Sigmoid colon (tissue), 7 donors: ENCODE results near the gene DYRK1A. TPM values are rescaled to one million over a fixed set of nuclear protein-coding genes. Genes with fewer than 3 reads are reported as not detected.
A peak's percentile ranks its signal among the peaks of the same experiment; 100 is the strongest.

Experiments used
- DNase-seq: peaks from one replicate; pipeline ENCODE4 v3.0.0-alpha.2; 2019
- H3K27ac ChIP-seq, 4 donors: fragments of 200-600 bp; sonication (generic); one replicate each; pipeline ENCODE4 v1.5.1; 2016 to 2019; ENCODE audit warnings: mild to moderate bottlenecking in 1 of 4
- H3K27me3 ChIP-seq, 3 donors: fragments of 200-600 bp; sonication (generic); one replicate each; pipeline ENCODE4 v1.5.1; 2019; ENCODE audit warnings: mild to moderate bottlenecking in 1 of 3
- H3K36me3 ChIP-seq, 4 donors: fragments of 200-600 bp; sonication (generic); one replicate each; pipeline ENCODE4 v1.5.1; 2016 to 2019
- H3K4me1 ChIP-seq, 4 donors: fragments of 200-600 bp; sonication (generic); one replicate each; pipeline ENCODE4 v1.5.1; 2017 to 2019
- H3K4me3 ChIP-seq, 4 donors: fragments of 200-600 bp; sonication (generic); one replicate each; pipeline ENCODE4 v1.5.1; 2017 to 2019; ENCODE audit warnings: mild to moderate bottlenecking in 2 of 4, moderate library complexity in 1 of 4
- H3K9me3 ChIP-seq, 4 donors: fragments of 200-600 bp in 3 of 4; sonication (generic) in 3 of 4; one replicate each; pipeline versions ENCODE4 v1.5.1 to v1.6.1; 2013 to 2019
- CTCF ChIP-seq, 4 experiments: fragments of 450-650 bp in 3 of 4; fragments of 200-600 bp in 1 of 4; IDR thresholded peaks; one replicate each; pipeline ENCODE4 v1.5.1; 2016 to 2019; ENCODE audit warnings: antibody characterized with exemption in 4 of 4, mild to moderate bottlenecking in 3 of 4, moderate library complexity in 2 of 4
- EP300 ChIP-seq, 4 donors: sonication (generic); formaldehyde crosslinking; IDR thresholded peaks; one replicate each; pipeline ENCODE4 v1.6.1; 2017; ENCODE audit warnings: antibody characterized with exemption in 4 of 4
- POLR2A ChIP-seq, 2 donors: fragments of 450-650 bp; IDR thresholded peaks; one replicate each; pipeline ENCODE4 v1.6.1; 2016; ENCODE audit warnings: antibody characterized with exemption in 2 of 2, mild to moderate bottlenecking in 2 of 2, moderate library complexity in 2 of 2
- POLR2AphosphoS5 ChIP-seq, 4 donors: sonication (generic); formaldehyde crosslinking; IDR thresholded peaks; one replicate each; pipeline ENCODE4 v1.6.1; 2017; ENCODE audit warnings: antibody characterized with exemption in 4 of 4
- WGBS, 2 donors: extraction: QIAGEN DNeasy Blood & Tissue Kit; methylation state at CpG; one replicate each; pipeline ENCODE4 v1.1.7; 2013; 5-methylcytosine and 5-hydroxymethylcytosine counted together
- intact Hi-C: fragments of 100-400 bp; cut with DNase I; formaldehyde crosslinking; loops from one replicate; pipeline ENCODE4 v1.15.1; 2023
- polyA plus RNA-seq, 3 donors: library from polyadenylated mRNA; stranded (reverse); fragments of 200-250 nt; gene quantifications; one replicate each; pipeline ENCODE4 v1.2.3, GENCODE V29; 2013
- total RNA-seq, 4 donors: library from RNA; depleted of rRNA; stranded (reverse); fragments of >200 nt; gene quantifications; one replicate each; pipeline ENCODE4 v1.1.0, GENCODE V29; 2016
- donor health status: healthy with polysubstance abuse.
- donor health status: Bipolar disorder and iron deficiency.
- donor health status: healthy.

Gene DYRK1A
- total and polyA plus RNA-seq, 7 donors: 11.4 to 74.1 (median 62.9) TPM

DNA sequence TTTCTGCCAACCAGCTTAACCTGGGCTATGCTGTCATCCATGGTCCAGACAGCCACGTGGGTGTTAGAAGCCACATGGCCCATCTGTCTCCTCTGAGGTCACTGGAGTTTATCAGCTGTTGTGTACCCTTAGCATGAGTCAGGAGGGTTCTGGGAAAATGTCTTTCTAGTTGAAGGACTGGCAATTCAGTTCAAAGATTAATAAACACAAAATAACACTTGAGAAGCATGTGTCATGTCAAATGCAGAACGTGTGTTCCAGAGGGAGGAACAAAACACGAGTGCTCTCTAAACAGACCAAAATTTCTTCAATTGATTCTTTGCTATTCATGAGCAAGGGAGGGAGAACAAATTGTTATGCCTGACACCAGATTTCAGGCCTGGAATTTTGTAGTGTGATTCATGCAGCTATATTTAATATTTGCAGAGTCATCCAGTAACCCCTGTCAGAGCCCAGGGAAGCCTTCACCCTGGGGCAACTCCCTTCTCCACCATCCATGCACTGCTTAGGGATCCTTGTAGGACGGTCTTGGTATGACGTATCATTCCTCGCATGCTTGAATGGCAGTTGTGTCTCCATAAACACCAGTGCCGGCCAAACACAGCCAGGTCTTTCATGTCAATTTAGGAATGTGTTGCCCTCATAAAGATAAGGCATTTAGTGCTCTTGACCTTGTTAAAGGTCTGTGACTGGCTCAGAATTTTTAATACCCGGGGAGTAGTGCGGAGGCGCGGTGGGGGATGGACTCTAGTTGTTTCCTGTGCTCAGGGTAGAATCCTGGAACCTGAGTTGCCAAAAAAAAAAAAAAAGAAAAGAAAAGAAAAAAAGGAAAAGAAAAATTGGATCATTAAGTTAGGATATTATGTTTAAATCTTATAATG is 27.7 kb upstream of the DYRK1A start:
- Histone ChIP-seq H3K27ac (peak overlapping the region; percentile 52 to 88 (median 80)), H3K36me3 (no peaks in the 10 kb centered on the region), H3K27me3 (no peaks in the 10 kb centered on the region), H3K4me3 (peak overlapping the region in 2 of 4 donors; percentile 6 to 15), H3K4me1 (peaks cover 0 to 21% (median 16%) of the 10 kb centered on the region in 4 donors), H3K9me3 (no peaks in the 10 kb centered on the region)
- intact Hi-C loops: no loop called here
- WGBS, 2 donors: 18 to 43% methylated on average over 11 of the region's 11 CpGs
- DNase-seq: peak; percentile 71
- TF ChIP-seq EP300 (IDR thresholded peaks at IDR 0.05): peak in 3 of 4 donors; percentile 31 to 46 (median 36)
- peak; percentile 18 to 54 (median 44) for TF ChIP-seq POLR2AphosphoS5 (IDR thresholded peaks at IDR 0.05)
- TF ChIP-seq CTCF (IDR thresholded peaks at IDR 0.05): no peak

- WGBS, 2 donors: 37 to 49% methylated on average over 1 of the region's 1 CpG
- Histone ChIP-seq H3K36me3 (no peaks in the 10 kb centered on the region), H3K9me3 (no peaks in the 10 kb centered on the region), H3K27me3 (no peaks in the 10 kb centered on the region), H3K4me1 (peaks cover 0 to 21% (median 16%) of the 10 kb centered on the region in 4 donors), H3K4me3 (no peak overlapping the region), H3K27ac (peak overlapping the region; percentile 52 to 88 (median 80))
- intact Hi-C loops: no loop called here
- DNase-seq: no peak
- TF ChIP-seq POLR2AphosphoS5 (IDR thresholded peaks at IDR 0.05) (peak in 3 of 4 donors; percentile 7 to 32 (median 28)), CTCF (IDR thresholded peaks at IDR 0.05) (no peak)
Measured at GRCh38 chr21:37339552-37339939, 27.0 kb upstream of the DYRK1A start.

- no peaks in the 10 kb centered on the region for H3K27me3 ChIP-seq
- TF ChIP-seq POLR2A (IDR thresholded peaks at IDR 0.05): no peak
- TF ChIP-seq CTCF (IDR thresholded peaks at IDR 0.05): no peak
- TF ChIP-seq EP300 (IDR thresholded peaks at IDR 0.05): no peak
- TF ChIP-seq POLR2AphosphoS5 (IDR thresholded peaks at IDR 0.05): no peak
- WGBS, 2 donors: 76 to 79% methylated on average over 8 of the region's 8 CpGs
- H3K9me3 ChIP-seq: no peaks in the 10 kb centered on the region
- DNase-seq: no peak
- H3K27ac ChIP-seq: peak overlapping the region in 2 of 4 donors; percentile 11 to 15
- H3K4me3 ChIP-seq: no peak overlapping the region
- intact Hi-C loops: loop anchor here (1.0 to 2.0 kb wide), 2 partner anchors 23 to 75 kb away; partner anchors contain the start of gene VPS26C
- peaks cover 0 to 21% (median 16%) of the 10 kb centered on the region in 4 donors for H3K4me1 ChIP-seq
- no peaks in the 10 kb centered on the region for H3K36me3 ChIP-seq
Measured at GRCh38 chr21:37341254-37341960, 25.2 kb upstream of the DYRK1A start.

DNA sequence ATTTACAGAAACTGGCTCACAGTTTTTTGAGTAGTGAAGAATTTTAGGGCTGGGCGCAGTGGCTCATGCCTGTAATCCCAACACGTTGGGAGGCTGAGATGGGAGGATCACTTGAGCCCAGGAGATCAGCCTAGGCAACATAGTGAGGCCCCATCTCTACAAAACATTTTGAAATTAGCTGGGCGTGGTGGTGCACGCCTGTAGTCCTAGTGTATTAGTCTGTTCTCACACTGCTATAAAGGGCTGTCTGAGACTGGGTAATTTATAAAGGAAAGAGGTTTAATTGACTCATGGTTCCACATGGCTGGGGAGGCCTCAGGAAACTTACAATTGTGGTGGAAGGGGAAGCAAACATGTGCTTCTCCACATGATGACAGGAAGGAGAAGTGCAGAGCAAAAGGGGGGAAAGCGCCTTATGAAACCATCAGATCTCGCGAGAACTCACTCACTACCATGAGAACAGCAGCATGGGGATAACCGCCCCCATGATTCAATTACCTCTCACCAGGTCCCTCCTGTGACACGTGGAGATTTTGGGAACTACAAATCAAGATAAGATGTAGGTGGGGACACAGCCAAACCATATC is 24.4 kb upstream of the DYRK1A start:
- WGBS, 2 donors: 76 to 84% methylated on average over 9 of the region's 9 CpGs
- TF ChIP-seq EP300 (IDR thresholded peaks at IDR 0.05) (no peak), POLR2AphosphoS5 (IDR thresholded peaks at IDR 0.05) (no peak), POLR2A (IDR thresholded peaks at IDR 0.05) (no peak), CTCF (IDR thresholded peaks at IDR 0.05) (no peak)
- no peaks in the 10 kb centered on the region for H3K27me3 ChIP-seq

More for the DNA sequence above, 24.4 kb upstream of the DYRK1A start:
- H3K36me3 ChIP-seq: no peaks in the 10 kb centered on the region
- H3K4me3 ChIP-seq: no peak overlapping the region
- no peak overlapping the region for H3K27ac ChIP-seq
- no peak for DNase-seq
- peaks cover 0 to 21% (median 16%) of the 10 kb centered on the region in 4 donors for H3K4me1 ChIP-seq
- no peaks in the 10 kb centered on the region for H3K9me3 ChIP-seq
- intact Hi-C loops: no loop called here
